ENCODE data around the gene TSPOAP1.

DNA sequence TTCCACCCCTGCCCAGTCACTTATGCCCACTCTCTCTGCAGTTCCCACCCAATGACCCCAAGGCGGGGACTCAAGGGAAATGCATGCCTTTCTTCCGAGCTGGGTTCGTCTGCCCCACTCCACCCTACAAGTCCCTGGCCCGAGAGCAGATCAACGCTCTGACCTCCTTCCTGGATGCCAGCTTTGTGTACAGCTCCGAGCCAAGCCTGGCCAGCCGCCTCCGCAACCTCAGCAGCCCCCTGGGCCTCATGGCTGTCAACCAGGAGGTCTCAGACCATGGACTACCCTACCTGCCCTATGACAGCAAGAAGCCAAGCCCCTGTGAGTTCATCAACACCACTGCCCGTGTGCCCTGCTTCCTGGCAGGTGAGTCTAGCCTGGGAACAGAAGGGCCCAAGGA is 76.5 kb downstream of the TSPOAP1 start:
- TF ChIP-seq CTCF (IDR thresholded peaks at IDR 0.05) (no peak), KDM5A (IDR thresholded peaks at IDR 0.05) (no peak), CEBPB (IDR thresholded peaks at IDR 0.05) (no peak), EP300 (IDR thresholded peaks at IDR 0.05) (no peak), JUN (IDR thresholded peaks at IDR 0.05) (no peak), ZFP36 (IDR thresholded peaks at IDR 0.05; ENCODE audit: borderline replicate concordance, partially characterized antibody) (no peak), RAD21 (conservative IDR thresholded peaks at IDR 0.05 in 1 of 2, IDR thresholded peaks at IDR 0.05 in 1 of 2) (no peak), MYC (IDR thresholded peaks at IDR 0.05; ENCODE audit: borderline replicate concordance, low read length) (no peak), RARB (CRISPR knock-in tag; IDR thresholded peaks at IDR 0.05) (no peak), HDAC2 (IDR thresholded peaks at IDR 0.05) (no peak), USF2 (IDR thresholded peaks at IDR 0.05) (no peak), CHD4 (IDR thresholded peaks at IDR 0.05; ENCODE audit: borderline replicate concordance) (no peak)
- TF ChIP-seq, protein P1, sequence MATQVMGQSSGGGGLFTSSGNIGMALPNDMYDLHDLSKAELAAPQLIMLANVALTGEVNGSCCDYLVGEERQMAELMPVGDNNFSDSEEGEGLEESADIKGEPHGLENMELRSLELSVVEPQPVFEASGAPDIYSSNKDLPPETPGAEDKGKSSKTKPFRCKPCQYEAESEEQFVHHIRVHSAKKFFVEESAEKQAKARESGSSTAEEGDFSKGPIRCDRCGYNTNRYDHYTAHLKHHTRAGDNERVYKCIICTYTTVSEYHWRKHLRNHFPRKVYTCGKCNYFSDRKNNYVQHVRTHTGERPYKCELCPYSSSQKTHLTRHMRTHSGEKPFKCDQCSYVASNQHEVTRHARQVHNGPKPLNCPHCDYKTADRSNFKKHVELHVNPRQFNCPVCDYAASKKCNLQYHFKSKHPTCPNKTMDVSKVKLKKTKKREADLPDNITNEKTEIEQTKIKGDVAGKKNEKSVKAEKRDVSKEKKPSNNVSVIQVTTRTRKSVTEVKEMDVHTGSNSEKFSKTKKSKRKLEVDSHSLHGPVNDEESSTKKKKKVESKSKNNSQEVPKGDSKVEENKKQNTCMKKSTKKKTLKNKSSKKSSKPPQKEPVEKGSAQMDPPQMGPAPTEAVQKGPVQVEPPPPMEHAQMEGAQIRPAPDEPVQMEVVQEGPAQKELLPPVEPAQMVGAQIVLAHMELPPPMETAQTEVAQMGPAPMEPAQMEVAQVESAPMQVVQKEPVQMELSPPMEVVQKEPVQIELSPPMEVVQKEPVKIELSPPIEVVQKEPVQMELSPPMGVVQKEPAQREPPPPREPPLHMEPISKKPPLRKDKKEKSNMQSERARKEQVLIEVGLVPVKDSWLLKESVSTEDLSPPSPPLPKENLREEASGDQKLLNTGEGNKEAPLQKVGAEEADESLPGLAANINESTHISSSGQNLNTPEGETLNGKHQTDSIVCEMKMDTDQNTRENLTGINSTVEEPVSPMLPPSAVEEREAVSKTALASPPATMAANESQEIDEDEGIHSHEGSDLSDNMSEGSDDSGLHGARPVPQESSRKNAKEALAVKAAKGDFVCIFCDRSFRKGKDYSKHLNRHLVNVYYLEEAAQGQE (IDR thresholded peaks at IDR 0.05) = no peak
- TF ChIP-seq, protein P2, sequence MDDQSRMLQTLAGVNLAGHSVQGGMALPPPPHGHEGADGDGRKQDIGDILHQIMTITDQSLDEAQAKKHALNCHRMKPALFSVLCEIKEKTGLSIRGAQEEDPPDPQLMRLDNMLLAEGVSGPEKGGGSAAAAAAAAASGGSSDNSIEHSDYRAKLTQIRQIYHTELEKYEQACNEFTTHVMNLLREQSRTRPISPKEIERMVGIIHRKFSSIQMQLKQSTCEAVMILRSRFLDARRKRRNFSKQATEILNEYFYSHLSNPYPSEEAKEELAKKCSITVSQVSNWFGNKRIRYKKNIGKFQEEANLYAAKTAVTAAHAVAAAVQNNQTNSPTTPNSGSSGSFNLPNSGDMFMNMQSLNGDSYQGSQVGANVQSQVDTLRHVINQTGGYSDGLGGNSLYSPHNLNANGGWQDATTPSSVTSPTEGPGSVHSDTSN (IDR thresholded peaks at IDR 0.05) = no peak
